ENCODE measurements around the gene MED25. TPM values are rescaled to one million over a fixed set of nuclear protein-coding genes. Genes with fewer than 3 reads are reported as not detected.
A peak's percentile ranks its signal among the peaks of the same experiment; 100 is the strongest.

Gene MED25
- total RNA-seq, 4 donors from 2014 or later: 29.7 to 57.7 (median 41.8) TPM

DNA sequence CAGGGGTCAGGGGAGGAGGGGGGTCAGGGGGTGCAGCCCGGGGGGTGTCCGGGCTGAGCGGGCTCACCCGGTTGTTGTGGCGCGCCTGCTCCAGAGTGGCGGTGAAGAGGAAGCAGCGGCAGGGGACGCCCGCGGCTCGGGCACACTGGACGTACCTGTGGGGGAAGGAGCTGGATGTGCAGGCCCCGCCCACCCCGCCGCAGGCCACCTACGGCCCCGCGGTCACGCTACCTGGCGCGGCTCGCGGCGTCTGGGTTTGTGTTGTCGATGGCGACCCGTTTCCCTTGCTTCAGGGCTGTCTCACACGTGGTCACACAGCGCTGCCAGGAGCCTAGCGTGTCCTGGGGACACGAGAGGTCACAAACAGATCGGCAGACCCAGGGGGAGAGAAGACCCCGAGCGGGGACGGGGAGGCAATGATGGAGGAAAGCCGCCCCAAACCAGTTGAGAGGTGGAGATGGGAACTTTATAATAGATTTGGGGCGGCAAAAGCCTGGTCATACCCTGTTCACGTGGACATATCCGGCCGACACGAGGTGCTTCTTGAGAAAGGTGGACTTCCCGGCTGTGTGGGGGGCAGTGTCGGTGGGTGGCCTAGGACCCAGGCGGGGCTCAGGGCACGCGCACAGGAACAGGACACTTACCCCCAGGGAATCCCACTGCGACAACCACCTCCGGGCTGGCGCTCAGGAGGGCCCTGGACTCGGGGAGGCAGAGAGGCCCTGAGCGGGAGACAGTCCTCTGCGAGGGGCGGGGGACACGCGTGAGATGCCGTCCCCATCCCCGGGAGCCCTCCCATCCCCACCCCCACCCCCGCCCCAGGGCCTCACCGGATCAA is 43.7 kb downstream of the MED25 start:
- no peaks in the 10 kb centered on the region for H3K27me3 ChIP-seq
- H3K4me1 ChIP-seq: peaks cover 0 to 26% (median 10%) of the 10 kb centered on the region in 4 donors
- peak overlapping the region in 1 of 4 donors; percentile 43 for H3K27ac ChIP-seq
- DNase-seq: peak in 1 of 3 donors; percentile 46
- H3K9me3 ChIP-seq: no peaks in the 10 kb centered on the region
- no peak overlapping the region for H3K4me3 ChIP-seq
- TF ChIP-seq POLR2A (IDR thresholded peaks at IDR 0.05): no peak
- TF ChIP-seq, protein P1, sequence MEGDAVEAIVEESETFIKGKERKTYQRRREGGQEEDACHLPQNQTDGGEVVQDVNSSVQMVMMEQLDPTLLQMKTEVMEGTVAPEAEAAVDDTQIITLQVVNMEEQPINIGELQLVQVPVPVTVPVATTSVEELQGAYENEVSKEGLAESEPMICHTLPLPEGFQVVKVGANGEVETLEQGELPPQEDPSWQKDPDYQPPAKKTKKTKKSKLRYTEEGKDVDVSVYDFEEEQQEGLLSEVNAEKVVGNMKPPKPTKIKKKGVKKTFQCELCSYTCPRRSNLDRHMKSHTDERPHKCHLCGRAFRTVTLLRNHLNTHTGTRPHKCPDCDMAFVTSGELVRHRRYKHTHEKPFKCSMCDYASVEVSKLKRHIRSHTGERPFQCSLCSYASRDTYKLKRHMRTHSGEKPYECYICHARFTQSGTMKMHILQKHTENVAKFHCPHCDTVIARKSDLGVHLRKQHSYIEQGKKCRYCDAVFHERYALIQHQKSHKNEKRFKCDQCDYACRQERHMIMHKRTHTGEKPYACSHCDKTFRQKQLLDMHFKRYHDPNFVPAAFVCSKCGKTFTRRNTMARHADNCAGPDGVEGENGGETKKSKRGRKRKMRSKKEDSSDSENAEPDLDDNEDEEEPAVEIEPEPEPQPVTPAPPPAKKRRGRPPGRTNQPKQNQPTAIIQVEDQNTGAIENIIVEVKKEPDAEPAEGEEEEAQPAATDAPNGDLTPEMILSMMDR (IDR thresholded peaks at IDR 0.05): no peak
- peaks cover 0 to 74% (median 0%) of the 10 kb centered on the region in 3 donors for H3K36me3 ChIP-seq

DNA sequence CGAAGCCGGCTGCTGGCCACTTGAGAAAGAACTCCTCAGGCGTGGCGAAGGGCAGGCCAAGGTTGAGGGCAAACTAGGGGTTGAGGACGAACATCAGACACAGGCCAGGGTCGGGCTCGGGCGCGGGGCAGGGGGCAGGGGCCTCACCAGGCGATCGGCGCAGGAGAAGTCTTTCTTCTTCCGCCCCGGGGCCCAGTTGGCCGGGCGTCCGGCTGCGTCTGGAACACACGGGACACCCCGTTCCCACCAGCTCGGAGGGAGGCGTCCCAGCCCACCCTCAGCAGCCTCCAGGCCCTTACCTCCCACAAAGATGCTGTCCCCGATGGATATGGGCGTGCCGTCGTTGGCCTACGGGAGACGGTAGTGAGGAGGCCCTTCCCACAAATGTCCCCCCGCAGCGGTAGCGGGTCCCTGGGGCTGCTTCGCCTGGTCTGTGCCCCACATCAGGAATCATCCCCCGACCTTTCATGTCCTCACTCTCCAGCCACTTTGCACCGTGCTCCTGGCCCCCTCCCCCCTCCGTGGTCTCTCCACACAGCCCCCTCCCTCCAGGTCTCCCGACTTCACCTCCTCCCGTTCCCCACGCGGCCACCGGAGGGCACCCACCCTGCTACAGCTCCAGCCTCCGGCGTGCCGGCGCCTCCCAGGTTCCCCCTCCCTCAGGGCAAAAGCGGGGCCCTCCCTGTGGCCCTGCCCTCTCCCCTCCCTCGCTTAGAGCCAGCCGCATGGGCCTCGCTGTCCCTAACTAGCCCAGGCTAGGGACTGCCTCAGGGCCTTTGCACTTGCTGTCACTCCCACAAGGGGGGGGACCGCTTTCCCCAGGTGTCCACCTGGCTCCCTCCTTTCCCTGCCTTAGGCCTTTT is 44.5 kb downstream of the MED25 start:
- H3K27ac ChIP-seq: no peak overlapping the region

DNA sequence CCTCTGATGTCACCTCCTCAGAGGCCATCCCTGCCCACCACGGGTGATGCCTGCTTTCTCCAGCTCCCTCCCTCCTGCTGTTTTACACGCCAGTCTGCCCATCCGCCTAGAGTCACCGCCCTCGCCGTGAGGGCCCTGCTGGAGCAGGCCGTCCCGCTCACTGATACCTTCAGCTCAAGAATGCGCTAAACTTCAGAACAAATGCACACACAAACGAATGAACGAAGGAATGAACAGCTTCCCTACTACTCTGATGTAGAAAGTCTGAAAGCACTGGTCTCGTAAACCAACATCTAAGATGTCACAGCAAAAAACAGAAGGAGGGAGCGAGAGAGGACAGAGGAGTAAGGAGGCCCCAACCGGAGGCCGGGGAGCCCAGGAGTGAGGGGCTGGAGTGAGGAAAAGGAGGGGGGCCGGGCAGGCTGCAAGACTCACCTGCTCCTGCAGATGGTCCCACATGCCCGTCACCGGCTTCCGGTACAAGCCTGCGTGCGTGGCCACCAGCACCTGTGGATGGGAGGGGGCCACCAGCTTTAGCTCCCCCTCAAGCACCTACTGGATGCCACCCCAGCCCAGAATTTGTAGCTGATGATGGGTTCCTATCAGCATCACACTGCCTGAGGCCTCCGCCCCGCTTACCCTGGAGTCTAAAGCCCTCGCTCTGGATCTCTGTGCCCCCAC is 45.3 kb downstream of the MED25 start:
- no peaks in the 10 kb centered on the region for H3K9me3 ChIP-seq
- no peak overlapping the region for H3K27ac ChIP-seq
- DNase-seq: no peak
- TF ChIP-seq POLR2A (IDR thresholded peaks at IDR 0.05): no peak
- TF ChIP-seq, protein P1 (IDR thresholded peaks at IDR 0.05): no peak
- H3K4me1 ChIP-seq: peaks cover 0 to 33% (median 11%) of the 10 kb centered on the region in 4 donors
- no peak overlapping the region for H3K4me3 ChIP-seq
- H3K36me3 ChIP-seq: peaks cover 0 to 57% (median 0%) of the 10 kb centered on the region in 3 donors
- no peaks in the 10 kb centered on the region for H3K27me3 ChIP-seq

More for the DNA sequence above, 44.5 kb downstream of the MED25 start:
- peaks cover 0 to 26% (median 10%) of the 10 kb centered on the region in 4 donors for H3K4me1 ChIP-seq
- H3K36me3 ChIP-seq: peaks cover 0 to 65% (median 0%) of the 10 kb centered on the region in 3 donors
- no peaks in the 10 kb centered on the region for H3K27me3 ChIP-seq
- DNase-seq: peak in 1 of 3 donors; percentile 51
- no peak overlapping the region for H3K4me3 ChIP-seq
- no peaks in the 10 kb centered on the region for H3K9me3 ChIP-seq
- TF ChIP-seq, protein P1 (IDR thresholded peaks at IDR 0.05): no peak
- no peak for TF ChIP-seq POLR2A (IDR thresholded peaks at IDR 0.05)

DNA sequence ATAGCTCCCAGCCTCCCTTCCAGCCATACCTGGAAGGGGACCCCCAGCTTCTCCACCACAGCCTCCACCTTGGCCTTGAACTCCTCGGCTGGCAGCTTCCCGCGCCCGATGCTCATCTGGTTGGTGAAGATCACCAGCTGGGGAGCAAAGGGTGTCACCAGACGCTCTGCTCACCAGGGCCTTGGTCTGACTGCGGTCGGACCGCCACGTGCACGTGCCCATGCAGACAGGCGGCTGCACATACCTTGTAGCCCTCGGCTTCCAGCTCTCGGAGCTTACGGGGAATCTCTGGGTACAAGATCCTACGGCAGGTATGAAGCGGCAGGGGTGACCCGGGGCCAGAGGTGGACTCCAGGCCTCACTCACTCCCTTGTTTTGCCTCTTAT is 45.8 kb downstream of the MED25 start:
- Histone ChIP-seq H3K27ac (no peak overlapping the region), H3K27me3 (no peaks in the 10 kb centered on the region), H3K9me3 (no peaks in the 10 kb centered on the region), H3K4me3 (no peak overlapping the region), H3K36me3 (peaks cover 0 to 52% (median 0%) of the 10 kb centered on the region in 3 donors), H3K4me1 (peaks cover 0 to 38% (median 15%) of the 10 kb centered on the region in 4 donors)
- TF ChIP-seq, protein P1 (IDR thresholded peaks at IDR 0.05): no peak
- no peak for TF ChIP-seq POLR2A (IDR thresholded peaks at IDR 0.05)
- peak in 1 of 3 donors; percentile 44 for DNase-seq

DNA sequence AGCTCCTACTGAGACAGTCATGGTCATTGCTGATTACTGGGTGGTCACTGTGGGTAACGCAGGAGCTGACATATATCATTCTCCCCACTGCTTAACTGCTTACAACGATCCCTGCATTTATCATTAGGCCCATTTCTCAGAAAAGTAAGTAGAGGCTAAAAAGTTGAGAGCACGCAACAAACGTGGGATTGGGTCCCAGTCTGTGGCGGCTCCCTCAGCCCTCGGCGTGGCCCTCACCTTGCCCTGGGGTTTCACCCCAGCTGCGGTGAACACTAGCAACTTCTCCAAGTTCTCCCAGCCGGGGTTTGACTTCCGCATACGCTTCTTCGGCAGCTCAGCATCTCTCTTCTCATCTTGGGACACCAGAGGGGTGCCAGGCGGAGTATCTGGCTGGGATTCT is 46.8 kb downstream of the MED25 start:
- Histone ChIP-seq H3K27me3 (no peaks in the 10 kb centered on the region), H3K4me1 (peaks cover 0 to 41% (median 16%) of the 10 kb centered on the region in 4 donors)

More for the DNA sequence above, 46.8 kb downstream of the MED25 start:
- TF ChIP-seq, protein P1 (IDR thresholded peaks at IDR 0.05): no peak
- TF ChIP-seq POLR2A (IDR thresholded peaks at IDR 0.05): no peak
- Histone ChIP-seq H3K9me3 (no peaks in the 10 kb centered on the region), H3K27ac (no peak overlapping the region), H3K36me3 (peaks cover 0 to 42% (median 0%) of the 10 kb centered on the region in 3 donors), H3K4me3 (no peak overlapping the region)
- no peak for DNase-seq

All from Peyer's patch (tissue), 4 donors.